Stomach (tissue), 9 donors: ENCODE data around the gene FN3K. TPM values are rescaled to one million over a fixed set of nuclear protein-coding genes. Genes with fewer than 3 reads are reported as not detected.

ENCODE experiments used
- DNase-seq, 2 donors: peaks; one replicate each; pipeline versions ENCODE4 v3.0.0 to v3.0.0-alpha.2; 2013 to 2019
- H3K27ac ChIP-seq, 5 donors: fragments of 200-600 bp in 4 of 5; sonication (generic) in 4 of 5; one replicate each; pipeline ENCODE4 v1.5.1; 2013 to 2019; ENCODE audit warnings: mild to moderate bottlenecking in 1 of 5, moderate library complexity in 1 of 5
- H3K27me3 ChIP-seq, 3 donors: fragments of 200-600 bp; sonication (generic); one replicate each; pipeline ENCODE4 v1.5.1; 2017 to 2019; ENCODE audit warnings: mixed run types in 1 of 3
- H3K36me3 ChIP-seq, 4 donors: fragments of 200-600 bp; sonication (generic); 1 replicate in 3 of 4; 2 replicates in 1 of 4; pipeline ENCODE4 v1.5.1; 2016 to 2019
- H3K4me1 ChIP-seq, 4 donors: fragments of 200-600 bp; sonication (generic); one replicate each; pipeline ENCODE4 v1.5.1; 2016 to 2019
- H3K4me3 ChIP-seq, 4 donors: fragments of 200-600 bp; sonication (generic) in 3 of 4; one replicate each; pipeline ENCODE4 v1.5.1; 2016 to 2019; ENCODE audit warnings: mild to moderate bottlenecking in 1 of 4
- H3K9me3 ChIP-seq, 4 donors: fragments of 200-600 bp; sonication (generic); one replicate each; pipeline ENCODE4 v1.5.1; 2016 to 2019
- CTCF ChIP-seq, 7 experiments: fragments of 450-650 bp in 4 of 7; fragments of 200-600 bp in 3 of 7; sonication (generic) in 3 of 7; IDR thresholded peaks; one replicate each; pipeline ENCODE4 v1.5.1; 2016 to 2019; ENCODE audit warnings: antibody characterized with exemption in 7 of 7, control low read depth in 2 of 7, mild to moderate bottlenecking in 1 of 7
- EP300 ChIP-seq: sonication (generic); formaldehyde crosslinking; IDR thresholded peaks from one replicate; pipeline ENCODE4 v1.6.1; 2017; ENCODE audit warnings: antibody characterized with exemption
- POLR2A ChIP-seq, 4 donors: fragments of 450-650 bp; IDR thresholded peaks; one replicate each; pipeline ENCODE4 v1.6.1; 2016; ENCODE audit warnings: antibody characterized with exemption in 4 of 4, control low read depth in 2 of 4, mild to moderate bottlenecking in 1 of 4, moderate library complexity in 1 of 4
- POLR2AphosphoS5 ChIP-seq, 3 donors: sonication (generic); formaldehyde crosslinking; IDR thresholded peaks; one replicate each; pipeline ENCODE4 v1.6.1; 2016; ENCODE audit warnings: antibody characterized with exemption in 3 of 3
- WGBS, 5 donors: extraction: QIAGEN DNeasy Blood & Tissue Kit in 3 of 5; methylation state at CpG; one replicate each; pipeline versions ENCODE4 v1.1.5 to v1.1.7; 2013 to 2018; 5-methylcytosine and 5-hydroxymethylcytosine counted together
- intact Hi-C: fragments of 100-400 bp; cut with DNase I; formaldehyde crosslinking; loops from one replicate; pipeline ENCODE4 v1.15.1; 2023; ENCODE audit warnings: low total_unique reads
- polyA plus RNA-seq, 3 donors: library from polyadenylated mRNA; stranded (reverse); fragments of 200-250 nt; gene quantifications; one replicate each; pipeline ENCODE4 v1.2.3, GENCODE V29; 2013
- total RNA-seq, 5 donors: library from RNA; depleted of rRNA; stranded (reverse); fragments of >200 nt; gene quantifications; one replicate each; pipeline versions ENCODE4 v1.1.0 to v1.2.3, GENCODE V29; 2014 to 2016
- donor health status: healthy with polysubstance abuse.
- donor health status: Bipolar disorder and iron deficiency.
- donor health status: healthy.

The FN3K gene
- total and polyA plus RNA-seq, 8 donors: 13.0 to 59.5 (median 16.4) TPM

- H3K4me1 ChIP-seq: peaks cover 11 to 39% (median 31%) of the 10 kb centered on the region in 4 donors
- H3K9me3 ChIP-seq: no peaks in the 10 kb centered on the region
- no peaks in the 10 kb centered on the region for H3K27me3 ChIP-seq
- TF ChIP-seq CTCF (IDR thresholded peaks at IDR 0.05): no peak
- no peak for TF ChIP-seq POLR2A (IDR thresholded peaks at IDR 0.05)
- TF ChIP-seq EP300: no peak
- TF ChIP-seq POLR2AphosphoS5 (IDR thresholded peaks at IDR 0.05): no peak
- DNase-seq: no peak
- intact Hi-C loops: no loop called here
- H3K4me3 ChIP-seq: no peak overlapping the region
- H3K36me3 ChIP-seq: peaks cover 4 to 19% (median 16%) of the 10 kb centered on the region in 4 donors
- WGBS, 5 donors: 74 to 93% (median 88%) methylated on average over 9 of the region's 9 CpGs
- peak overlapping the region; percentile 73 to 90 (median 80) for H3K27ac ChIP-seq
Observed at GRCh38 chr17:82687871-82688270, 47.5 kb upstream of the FN3K start.

GRCh38 chr17:82689077-82689476 is 46.3 kb upstream of the FN3K start:
- 64 to 87% (median 71%) methylated on average over 8 of the region's 8 CpGs for WGBS, 5 donors
- no peak overlapping the region for H3K4me3 ChIP-seq
- intact Hi-C loops: no loop called here
- H3K9me3 ChIP-seq: peaks cover 0 to under 1% (median 0%) of the 10 kb centered on the region in 4 donors
- peaks cover 4 to 20% (median 16%) of the 10 kb centered on the region in 4 donors for H3K36me3 ChIP-seq
- peaks cover 11 to 45% (median 32%) of the 10 kb centered on the region in 4 donors for H3K4me1 ChIP-seq
- no peaks in the 10 kb centered on the region for H3K27me3 ChIP-seq
- TF ChIP-seq POLR2A (IDR thresholded peaks at IDR 0.05): no peak
- no peak for TF ChIP-seq POLR2AphosphoS5 (IDR thresholded peaks at IDR 0.05)
- no peak for TF ChIP-seq EP300
- no peak for TF ChIP-seq CTCF (IDR thresholded peaks at IDR 0.05)
- no peak for DNase-seq
- H3K27ac ChIP-seq: peak overlapping the region in 2 of 5 donors; percentile 8 to 73

- no peak for DNase-seq
- H3K27ac ChIP-seq: peak overlapping the region in 1 of 5 donors; percentile 11
- H3K9me3 ChIP-seq: peaks cover 0 to 13% (median 6%) of the 10 kb centered on the region in 4 donors
- intact Hi-C loops: no loop called here
- peaks cover 4 to 23% (median 14%) of the 10 kb centered on the region in 4 donors for H3K36me3 ChIP-seq
- 60 to 76% (median 63%) methylated on average over 17 to 18 of the region's 18 CpGs for WGBS, 5 donors
- H3K4me3 ChIP-seq: no peak overlapping the region
- peaks cover 11 to 47% (median 27%) of the 10 kb centered on the region in 4 donors for H3K4me1 ChIP-seq
- TF ChIP-seq POLR2AphosphoS5 (IDR thresholded peaks at IDR 0.05): no peak
- TF ChIP-seq EP300: no peak
- H3K27me3 ChIP-seq: no peaks in the 10 kb centered on the region
Observed at GRCh38 chr17:82690786-82691489, 44.5 kb upstream of the FN3K start.

- TF ChIP-seq CTCF (IDR thresholded peaks at IDR 0.05) (no peak), POLR2A (IDR thresholded peaks at IDR 0.05) (no peak), POLR2AphosphoS5 (IDR thresholded peaks at IDR 0.05) (no peak), EP300 (no peak)
- peaks cover 0 to 2% (median 0%) of the 10 kb centered on the region in 3 donors for H3K27me3 ChIP-seq
- intact Hi-C loops: no loop called here
- peaks cover 8 to 50% (median 28%) of the 10 kb centered on the region in 4 donors for H3K4me1 ChIP-seq
- DNase-seq: no peak
- H3K4me3 ChIP-seq: no peak overlapping the region
- H3K36me3 ChIP-seq: peaks cover 4 to 23% (median 14%) of the 10 kb centered on the region in 4 donors
- no peak overlapping the region for H3K27ac ChIP-seq
- 85 to 94% (median 88%) methylated on average over 7 to 14 of the region's 17 CpGs for WGBS, 5 donors
- peaks cover 0 to 13% (median 6%) of the 10 kb centered on the region in 4 donors for H3K9me3 ChIP-seq
Observed at GRCh38 chr17:82691714-82692113, 43.7 kb upstream of the FN3K start.

- Histone ChIP-seq H3K36me3 (peaks cover 4 to 23% (median 14%) of the 10 kb centered on the region in 4 donors), H3K4me1 (peaks cover 6 to 50% (median 30%) of the 10 kb centered on the region in 4 donors), H3K27ac (no peak overlapping the region), H3K27me3 (peaks cover 0 to 7% (median 0%) of the 10 kb centered on the region in 3 donors), H3K9me3 (peaks cover 0 to 13% (median 6%) of the 10 kb centered on the region in 4 donors), H3K4me3 (no peak overlapping the region)
- intact Hi-C loops: no loop called here
- no peak for DNase-seq
- WGBS, 5 donors: 73 to 83% (median 79%) methylated on average over 13 to 16 of the region's 16 CpGs
- no peak for TF ChIP-seq POLR2AphosphoS5 (IDR thresholded peaks at IDR 0.05)
- TF ChIP-seq EP300: no peak
- no peak for TF ChIP-seq CTCF (IDR thresholded peaks at IDR 0.05)
- TF ChIP-seq POLR2A (IDR thresholded peaks at IDR 0.05): no peak
Observed at GRCh38 chr17:82692268-82692667, 43.1 kb upstream of the FN3K start.
